BJ (cell line): ENCODE measurements around the gene CAPSL. TPM values are rescaled to one million over a fixed set of nuclear protein-coding genes. Genes with fewer than 3 reads are reported as not detected.

Experiments
- CTCF ChIA-PET: fragments of 350-600 bp; formaldehyde crosslinking; extraction: SDS; loops from one replicate; lab custom pipeline; 2021; ENCODE audit warnings: antibody characterized with exemption, inconsistent platforms; lab: Yijun Ruan, JAX
- POLR2A ChIA-PET: fragments of 300-600 bp; sonication (Branson Sonifier 250); formaldehyde crosslinking; extraction: SDS; loops from one replicate; lab custom pipeline; 2021; ENCODE audit warnings: antibody characterized with exemption; lab: Charles Lee
- DNase-seq: peaks from one replicate; pipeline ENCODE4 v3.0.0-alpha.2; 2011; ENCODE audit warnings: low read depth
- H3K27me3 ChIP-seq: 2 replicates; pipeline ENCODE4 v1.6.0; 2011; ENCODE audit warnings: low read length; ENCODE audit not compliant: control insufficient read depth, insufficient read depth
- H3K36me3 ChIP-seq: 2 replicates; pipeline ENCODE4 v1.5.1; 2011; ENCODE audit warnings: low read length; ENCODE audit not compliant: control insufficient read depth, insufficient read depth
- H3K4me3 ChIP-seq: 2 replicates; pipeline ENCODE4 v1.5.1; 2011; ENCODE audit warnings: low read depth, mild to moderate bottlenecking, control low read depth, low read length
- CTCF ChIP-seq: IDR thresholded peaks from 2 replicates; pipeline ENCODE4 v1.5.1; 2011; ENCODE audit warnings: low read depth, mild to moderate bottlenecking, control low read depth, inconsistent platforms, low read length, moderate library complexity; ENCODE audit not compliant: insufficient read depth
- polyA plus RNA-seq: library from polyadenylated mRNA; depleted of rRNA; stranded (reverse); fragments of >200 nt; gene quantifications from 2 replicates; pipeline ENCODE4 v1.2.3, GENCODE V29; 2011

The CAPSL gene
- polyA plus RNA-seq, 1 experiment: 0.18 TPM

DNA sequence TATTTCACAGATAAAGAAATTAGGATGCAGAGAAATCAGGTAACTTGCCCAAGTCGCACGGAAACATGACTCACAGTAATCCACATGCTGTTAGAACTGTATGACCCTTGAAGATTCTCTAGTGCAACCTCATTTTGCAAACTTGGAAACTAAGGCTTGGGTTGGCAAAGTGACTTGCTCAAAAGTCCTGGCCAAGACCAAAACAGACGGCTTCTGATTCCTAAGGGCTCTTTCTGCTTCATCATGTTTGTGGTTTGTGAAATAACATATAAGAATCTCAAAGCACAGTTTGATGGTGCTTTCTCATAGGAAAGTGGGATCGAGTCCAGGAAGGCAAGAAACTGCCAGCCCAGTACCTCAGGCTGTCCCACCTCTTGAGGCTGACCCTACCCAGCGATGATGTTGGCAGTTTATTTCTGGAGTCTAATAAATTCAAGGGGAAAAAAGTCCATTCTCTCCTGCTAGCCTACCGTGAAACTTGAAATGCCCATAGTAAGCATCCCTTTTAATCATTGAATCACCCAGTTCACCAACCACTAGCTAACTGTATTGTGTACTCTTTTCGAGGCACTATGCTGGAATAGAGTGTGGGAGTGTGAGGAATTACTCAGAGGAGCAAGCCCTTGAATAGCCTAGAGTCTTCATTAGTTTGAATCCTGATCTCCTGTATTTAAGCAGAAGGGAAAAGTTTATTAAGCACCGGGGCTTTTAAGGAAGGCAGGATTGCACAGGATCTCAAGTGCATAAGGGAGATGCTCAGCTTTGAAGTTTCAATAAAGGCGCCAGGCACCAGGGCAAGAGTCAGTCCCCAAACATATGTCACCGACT is 14.1 kb downstream of the CAPSL start:
- H3K4me3 ChIP-seq: 0 out of 2 replicates have a peak overlapping the region, but pooled peaks have one; percentile 14
- no peaks in the 10 kb centered on the region for H3K27me3 ChIP-seq
- CTCF ChIA-PET: interaction anchor here (0.6 to 5.6 kb wide), 29 partner anchors 26 to 995 kb away, joined by 3 to 119 read pairs (median 4); partner anchors contain the start of gene SPEF2
- no peak for TF ChIP-seq CTCF
- no peaks in the 10 kb centered on the region for H3K36me3 ChIP-seq
- POLR2A ChIA-PET: interaction anchor here (0.5 kb wide), 1 partner anchor 806 kb away, joined by 6 read pairs; no protein-coding TSS in a partner anchor
- peak; percentile 72 for DNase-seq

- ChIA-PET CTCF (interaction anchor here (0.9 to 1.4 kb wide), 2 partner anchors 271 to 489 kb away, joined by 3 to 6 read pairs; no protein-coding TSS in a partner anchor), POLR2A (no interaction called here)
- Histone ChIP-seq H3K36me3 (no peaks in the 10 kb centered on the region), H3K27me3 (no peaks in the 10 kb centered on the region), H3K4me3 (no peak overlapping the region)
- no peak for TF ChIP-seq CTCF
- no peak for DNase-seq
These were observed 16.0 kb downstream of the CAPSL start for GRCh38 chr5:35922468-35922867.

DNA sequence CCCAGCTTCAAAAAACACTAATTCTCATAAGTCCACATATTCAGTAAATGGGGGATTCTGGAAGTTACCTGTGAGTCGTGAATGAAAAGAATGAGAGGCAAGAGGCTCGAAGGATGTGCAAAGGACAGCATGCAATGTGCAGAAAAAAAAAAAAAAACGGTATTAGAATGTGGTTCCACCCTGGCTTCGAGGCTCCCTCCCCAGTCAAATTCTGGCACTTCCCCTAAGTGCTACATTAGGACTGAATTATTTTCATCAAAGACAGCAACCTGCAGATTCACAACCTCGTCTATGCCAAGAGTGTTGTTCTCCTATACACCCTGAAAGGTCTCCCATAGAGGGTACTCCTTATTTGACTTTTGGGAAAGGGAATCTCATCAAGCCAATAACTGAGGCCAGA is 16.5 kb downstream of the CAPSL start:
- TF ChIP-seq CTCF: no peak
- Histone ChIP-seq H3K4me3 (no peak overlapping the region), H3K27me3 (no peaks in the 10 kb centered on the region), H3K36me3 (no peaks in the 10 kb centered on the region)
- CTCF ChIA-PET: interaction anchor here (1.4 to 1.5 kb wide), 2 partner anchors 141 to 271 kb away, joined by 5 to 6 read pairs; no protein-coding TSS in a partner anchor
- DNase-seq: no peak
- POLR2A ChIA-PET: no interaction called here

GRCh38 chr5:35920890-35921289 is 17.5 kb downstream of the CAPSL start:
- ChIA-PET POLR2A (no interaction called here), CTCF (interaction anchor here (1.5 kb wide), 3 partner anchors 140 to 270 kb away, joined by 4 to 7 read pairs (median 5); no protein-coding TSS in a partner anchor)
- H3K4me3 ChIP-seq: no peak overlapping the region
- no peak for DNase-seq
- H3K36me3 ChIP-seq: no peaks in the 10 kb centered on the region
- H3K27me3 ChIP-seq: no peaks in the 10 kb centered on the region
- TF ChIP-seq CTCF: 0 out of 2 replicates have a peak, but pooled peaks have one; percentile 5

GRCh38 chr5:35919191-35919590 is 19.2 kb downstream of the CAPSL start:
- TF ChIP-seq CTCF: no peak
- Histone ChIP-seq H3K27me3 (no peaks in the 10 kb centered on the region), H3K36me3 (no peaks in the 10 kb centered on the region), H3K4me3 (no peak overlapping the region)
- DNase-seq: peak; percentile 72
- ChIA-PET CTCF (no interaction called here), POLR2A (interaction anchor here (0.6 kb wide), 1 partner anchor 34 kb away, joined by 6 read pairs; no protein-coding TSS in a partner anchor)
